Esophagus (tissue), 2 donors: ENCODE data around the gene PNLIPRP1. TPM values are rescaled to one million over a fixed set of nuclear protein-coding genes. Genes with fewer than 3 reads are reported as not detected.

ENCODE experiments used
- H3K27ac ChIP-seq, 2 donors: one replicate each; pipeline ENCODE4 v1.5.1; 2013; ENCODE audit warnings: low read depth in 2 of 2, mild to moderate bottlenecking in 2 of 2, inconsistent platforms in 1 of 2, low read length in 1 of 2, moderate library complexity in 1 of 2
- H3K27me3 ChIP-seq, 2 donors: one replicate each; pipeline ENCODE4 v1.6.1; 2013; ENCODE audit warnings: low read length in 2 of 2, control low read depth in 1 of 2, mild to moderate bottlenecking in 1 of 2; ENCODE audit not compliant: insufficient read depth in 2 of 2, control insufficient read depth in 1 of 2
- H3K36me3 ChIP-seq, 2 donors: one replicate each; pipeline ENCODE4 v1.6.1; 2013; ENCODE audit warnings: low read length in 1 of 2; ENCODE audit not compliant: control insufficient read depth in 2 of 2, insufficient read depth in 2 of 2
- H3K4me1 ChIP-seq, 2 donors: one replicate each; pipeline ENCODE4 v1.6.1; 2013; ENCODE audit warnings: low read length in 1 of 2; ENCODE audit not compliant: control insufficient read depth in 2 of 2, insufficient read depth in 2 of 2
- H3K4me3 ChIP-seq, 2 donors: one replicate each; pipeline ENCODE4 v1.5.1; 2013; ENCODE audit warnings: low read length in 2 of 2, mild to moderate bottlenecking in 2 of 2, low read depth in 1 of 2, moderate library complexity in 1 of 2
- H3K9me3 ChIP-seq, 2 donors: one replicate each; pipeline ENCODE4 v1.6.1; 2013; ENCODE audit warnings: mild to moderate bottlenecking in 2 of 2, low read depth in 1 of 2, low read length in 1 of 2, moderate library complexity in 1 of 2; ENCODE audit not compliant: control insufficient read depth in 2 of 2, insufficient read depth in 1 of 2
- WGBS, 2 donors: extraction: QIAGEN DNeasy Blood & Tissue Kit; methylation state at CpG; one replicate each; pipeline ENCODE4 v1.1.7; 2013; 5-methylcytosine and 5-hydroxymethylcytosine counted together
- polyA plus RNA-seq, 2 donors: library from polyadenylated mRNA; stranded (reverse); fragments of 200-250 nt; gene quantifications; one replicate each; pipeline ENCODE4 v1.2.3, GENCODE V29; 2013
- donor health status: healthy with polysubstance abuse.
- donor health status: Bipolar disorder and iron deficiency.

The PNLIPRP1 gene
- polyA plus RNA-seq, 2 donors = 0.15 to 0.29 TPM

DNA sequence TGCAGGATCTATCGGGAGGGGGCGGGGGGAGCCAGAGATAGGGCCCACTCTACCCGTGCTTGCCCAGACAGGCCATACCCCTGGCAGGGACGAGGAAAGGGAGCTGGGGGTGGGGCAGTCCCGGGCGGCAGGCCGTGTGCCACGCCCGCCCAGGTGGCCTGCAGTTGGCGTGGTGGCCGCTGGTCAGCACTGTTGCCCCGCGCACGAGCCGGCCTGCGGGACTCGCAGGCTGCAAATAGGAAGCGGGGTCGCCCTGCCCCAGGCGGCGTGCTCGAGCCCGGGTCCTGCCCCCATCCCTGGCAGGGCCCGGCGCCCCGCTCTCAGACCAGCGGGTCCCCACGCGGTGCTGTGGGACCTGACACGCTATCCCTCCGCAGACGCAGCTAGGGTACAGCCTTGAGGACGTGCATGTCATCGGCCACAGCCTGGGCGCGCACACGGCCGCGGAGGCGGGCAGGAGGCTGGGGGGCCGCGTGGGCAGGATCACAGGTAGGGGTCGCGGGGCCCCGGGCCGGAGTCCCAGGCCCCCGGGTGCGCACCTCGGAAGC is 36.7 kb downstream of the PNLIPRP1 start:
- H3K4me1 ChIP-seq = peaks cover 6 to 7% of the 10 kb centered on the region in 2 donors
- peaks cover 0 to 5% of the 10 kb centered on the region in 2 donors for H3K27me3 ChIP-seq
- H3K36me3 ChIP-seq = no peaks in the 10 kb centered on the region
- 3 to 9% methylated on average over 47 to 49 of the region's 49 CpGs for WGBS, 2 donors
- no peak overlapping the region for H3K27ac ChIP-seq
- no peaks in the 10 kb centered on the region for H3K9me3 ChIP-seq
- H3K4me3 ChIP-seq = no peak overlapping the region

DNA sequence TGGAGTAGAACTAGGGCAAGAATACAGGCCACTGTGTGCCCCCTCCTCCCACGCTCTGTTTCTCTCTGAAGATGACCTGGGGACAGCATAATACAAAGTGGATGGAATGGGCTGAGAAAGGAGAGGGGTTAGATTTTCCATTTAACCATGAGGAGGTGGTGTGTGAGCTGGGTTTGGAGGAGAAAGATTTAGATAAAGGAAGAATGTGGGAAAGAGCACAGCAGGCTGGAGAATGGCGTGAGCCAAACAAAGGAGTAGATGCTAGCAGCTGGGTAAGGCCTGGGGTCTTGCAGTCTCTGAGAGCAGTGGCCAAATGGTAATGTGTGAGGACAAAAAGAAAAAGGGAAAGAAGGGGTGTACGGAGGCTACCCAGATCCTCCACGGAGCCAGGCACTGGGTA is 38.6 kb downstream of the PNLIPRP1 start:
- 76 to 77% methylated on average over 4 of the region's 4 CpGs for WGBS, 2 donors
- Histone ChIP-seq H3K4me3 (no peak overlapping the region), H3K27me3 (peaks cover 0 to 5% of the 10 kb centered on the region in 2 donors), H3K4me1 (peaks cover 6 to 7% of the 10 kb centered on the region in 2 donors), H3K27ac (no peak overlapping the region), H3K36me3 (no peaks in the 10 kb centered on the region), H3K9me3 (no peaks in the 10 kb centered on the region)

- no peaks in the 10 kb centered on the region for H3K9me3 ChIP-seq
- H3K4me1 ChIP-seq = peaks cover 6 to 7% of the 10 kb centered on the region in 2 donors
- 79 to 85% methylated on average over 2 of the region's 2 CpGs for WGBS, 2 donors
- H3K36me3 ChIP-seq = no peaks in the 10 kb centered on the region
- H3K4me3 ChIP-seq = no peak overlapping the region
- no peak overlapping the region for H3K27ac ChIP-seq
- H3K27me3 ChIP-seq = no peaks in the 10 kb centered on the region
Observed at GRCh38 chr10:116630020-116630419, 39.3 kb downstream of the PNLIPRP1 start.

DNA sequence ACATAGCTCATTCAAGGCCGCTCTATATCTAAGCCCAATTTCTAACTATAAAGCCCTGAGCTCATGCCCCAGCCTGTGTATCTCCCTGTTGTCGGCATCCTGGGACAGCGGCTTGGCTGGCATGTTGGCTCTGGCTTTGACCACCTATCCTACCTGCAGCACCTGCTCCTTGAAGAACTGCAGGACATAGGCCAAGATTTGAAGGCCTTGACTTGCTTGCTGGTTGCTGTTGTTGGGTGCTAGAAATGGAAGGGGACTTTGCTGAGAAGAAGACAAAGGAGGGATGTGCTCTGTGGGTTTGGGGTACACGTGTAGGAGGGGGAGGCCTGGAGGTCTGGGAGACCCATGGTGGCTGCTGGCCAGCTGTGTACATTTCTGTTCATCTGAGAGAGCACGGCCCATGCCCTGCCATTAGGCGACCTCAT is 41.1 kb downstream of the PNLIPRP1 start:
- Histone ChIP-seq H3K27me3 (no peaks in the 10 kb centered on the region), H3K9me3 (no peaks in the 10 kb centered on the region), H3K36me3 (no peaks in the 10 kb centered on the region), H3K27ac (no peak overlapping the region), H3K4me1 (peaks cover 6 to 7% of the 10 kb centered on the region in 2 donors), H3K4me3 (no peak overlapping the region)
- 79 to 82% methylated on average over 6 of the region's 6 CpGs for WGBS, 2 donors

DNA sequence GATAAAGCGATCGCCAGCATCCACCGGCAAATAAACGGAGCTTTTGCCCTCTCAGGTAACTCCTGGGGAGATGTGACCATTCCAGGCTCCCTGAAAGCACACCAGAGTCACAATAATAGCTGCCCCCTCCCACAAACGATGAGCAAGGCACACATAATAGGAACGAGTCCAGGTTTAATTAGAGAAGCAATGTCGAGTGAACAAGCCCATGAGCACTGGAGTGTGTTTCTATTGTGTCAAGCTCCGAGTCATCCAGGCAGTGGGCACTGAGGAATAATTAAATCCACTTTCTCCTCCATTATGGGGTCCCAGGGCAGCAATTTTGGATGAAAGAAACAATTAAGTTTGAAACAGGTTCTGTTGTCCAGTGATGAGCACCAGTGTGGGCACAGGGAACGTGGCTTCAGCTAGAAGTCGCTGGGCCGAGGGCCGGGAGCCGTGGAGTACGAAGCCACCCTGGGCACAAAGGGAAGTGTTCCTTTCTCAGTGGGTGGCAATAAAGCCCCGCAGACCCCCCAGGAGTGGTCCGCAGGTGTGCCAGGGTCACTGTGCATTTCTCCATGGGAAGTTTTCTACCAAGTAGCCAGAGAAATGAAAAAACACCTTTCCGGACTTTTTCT is 41.9 kb downstream of the PNLIPRP1 start:
- Histone ChIP-seq H3K36me3 (no peaks in the 10 kb centered on the region), H3K4me1 (peaks cover under 1% of the 10 kb centered on the region in 2 donors), H3K27me3 (no peaks in the 10 kb centered on the region), H3K4me3 (no peak overlapping the region), H3K9me3 (no peaks in the 10 kb centered on the region), H3K27ac (no peak overlapping the region)
- WGBS, 2 donors = 78 to 88% methylated on average over 17 of the region's 17 CpGs

GRCh38 chr10:116633216-116633600 is 42.4 kb downstream of the PNLIPRP1 start:
- Histone ChIP-seq H3K27me3 (no peaks in the 10 kb centered on the region), H3K27ac (no peak overlapping the region), H3K4me3 (no peak overlapping the region), H3K36me3 (no peaks in the 10 kb centered on the region), H3K4me1 (no peaks in the 10 kb centered on the region), H3K9me3 (no peaks in the 10 kb centered on the region)
- 81 to 97% methylated on average over 8 of the region's 8 CpGs for WGBS, 2 donors

DNA sequence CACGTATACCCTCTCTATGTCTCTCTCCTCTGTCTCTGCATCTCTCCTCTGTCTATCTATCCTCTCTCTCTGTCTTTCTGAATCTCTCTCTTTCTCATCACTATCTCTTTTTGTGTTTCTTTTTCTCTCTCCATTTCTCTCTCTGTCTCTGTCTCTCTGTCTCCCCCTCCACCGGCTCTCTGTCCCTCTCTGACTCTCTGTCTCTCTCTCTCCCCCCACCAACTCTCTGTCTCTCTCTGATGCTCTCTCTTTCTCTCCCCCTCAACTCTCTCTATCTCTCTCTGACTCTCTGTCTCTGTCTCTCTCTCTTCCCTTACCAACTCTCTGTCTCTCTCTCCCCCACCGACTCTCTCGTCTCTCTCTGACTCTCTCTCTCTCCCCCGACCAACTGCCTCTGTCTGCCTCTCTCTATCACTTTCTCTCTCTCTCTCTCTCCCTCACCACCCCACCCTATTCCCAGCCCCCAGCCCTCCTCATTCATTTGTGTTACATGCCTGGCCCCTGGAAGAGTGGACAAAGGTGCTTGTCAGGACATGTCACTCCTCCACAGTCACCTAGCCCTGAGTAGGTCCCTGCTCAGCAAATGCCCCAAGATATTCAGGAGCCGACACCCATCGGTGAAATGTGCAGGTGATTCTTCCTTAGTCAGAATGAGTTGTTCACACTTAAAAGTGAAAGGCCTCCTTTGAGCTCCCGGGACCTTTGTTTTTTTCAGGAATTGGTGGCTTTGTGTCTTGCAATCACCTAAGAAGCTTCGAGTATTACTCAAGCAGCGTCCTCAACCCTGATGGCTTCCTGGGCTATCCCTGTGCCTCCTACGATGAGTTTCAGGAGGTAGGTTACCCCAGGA is 43.6 kb downstream of the PNLIPRP1 start:
- Histone ChIP-seq H3K27ac (no peak overlapping the region), H3K27me3 (no peaks in the 10 kb centered on the region), H3K36me3 (no peaks in the 10 kb centered on the region), H3K4me1 (no peaks in the 10 kb centered on the region), H3K4me3 (no peak overlapping the region), H3K9me3 (no peaks in the 10 kb centered on the region)
- whole genome bisulfite sequencing, 2 donors = 61 to 66% methylated on average over 11 of the region's 11 CpGs

DNA sequence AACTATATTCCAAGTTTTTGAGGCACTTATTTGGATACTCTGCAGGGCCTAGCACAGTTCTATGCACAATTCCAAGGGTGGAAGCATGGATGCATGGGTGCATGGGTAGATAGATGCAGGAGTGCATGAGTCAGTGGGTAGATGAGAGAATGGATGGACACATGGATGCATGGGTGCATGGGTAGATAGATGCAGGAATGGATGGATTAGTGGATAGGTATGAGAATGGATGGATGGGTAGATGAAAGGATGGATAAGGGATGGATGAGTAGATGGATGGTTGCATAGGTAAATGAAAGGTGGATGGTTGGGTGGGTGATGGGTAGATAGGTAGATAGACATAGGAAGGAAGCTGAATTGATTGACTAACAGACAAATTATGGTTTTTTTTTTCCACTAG is 45.6 kb downstream of the PNLIPRP1 start:
- H3K9me3 ChIP-seq = no peaks in the 10 kb centered on the region
- H3K36me3 ChIP-seq = no peaks in the 10 kb centered on the region
- no peaks in the 10 kb centered on the region for H3K4me1 ChIP-seq
- no peaks in the 10 kb centered on the region for H3K27me3 ChIP-seq
- no peak overlapping the region for H3K27ac ChIP-seq
- no peak overlapping the region for H3K4me3 ChIP-seq

DNA sequence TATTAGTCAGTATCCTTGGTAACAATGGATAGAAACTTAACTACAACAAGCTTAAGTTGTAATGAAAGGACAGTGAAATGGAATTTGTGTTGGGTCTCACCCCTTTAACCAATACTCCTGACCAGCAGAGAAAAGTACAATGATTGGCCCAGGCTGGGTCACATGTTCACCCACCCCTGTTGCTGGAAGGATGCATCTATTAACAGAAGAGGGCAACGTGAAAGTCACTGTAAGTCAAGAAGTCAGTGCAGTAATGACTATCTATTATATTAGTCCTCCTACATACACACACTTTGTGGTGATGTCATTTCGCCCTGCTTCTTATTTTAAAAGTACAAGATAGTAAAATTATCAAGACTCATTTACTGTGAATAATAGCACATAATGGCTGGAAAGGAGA is 46.2 kb downstream of the PNLIPRP1 start:
- no peaks in the 10 kb centered on the region for H3K27me3 ChIP-seq
- no peaks in the 10 kb centered on the region for H3K4me1 ChIP-seq
- H3K4me3 ChIP-seq = no peak overlapping the region
- H3K36me3 ChIP-seq = no peaks in the 10 kb centered on the region
- H3K9me3 ChIP-seq = no peaks in the 10 kb centered on the region
- 43 to 44% methylated on average over 2 of the region's 2 CpGs for WGBS, 2 donors
- H3K27ac ChIP-seq = no peak overlapping the region
